Fibroblast of lung (primary cell): ENCODE data around the gene CD2AP. TPM values are rescaled to one million over a fixed set of nuclear protein-coding genes. Genes with fewer than 3 reads are reported as not detected.

Experiments
- DNase-seq, 2 donors: peaks; one replicate each; pipeline versions ENCODE4 v3.0.0 to v3.0.0-alpha.2; 2010; ENCODE audit warnings: low read depth in 2 of 2
- H2AFZ ChIP-seq: 2 replicates; pipeline ENCODE4 v1.5.1; 2012; ENCODE audit warnings: low read length, control low read depth, inconsistent platforms
- H3K27ac ChIP-seq: 2 replicates; pipeline ENCODE4 v1.5.1; 2011; ENCODE audit warnings: low read length, control low read depth; ENCODE audit not compliant: insufficient read depth
- H3K27me3 ChIP-seq: 2 replicates; pipeline ENCODE4 v1.5.1; 2011; ENCODE audit warnings: mild to moderate bottlenecking, low read length; ENCODE audit not compliant: control insufficient read depth, insufficient read depth
- H3K36me3 ChIP-seq: 2 replicates; pipeline ENCODE4 v1.5.1; 2011; ENCODE audit warnings: low read length; ENCODE audit not compliant: control insufficient read depth, insufficient read depth
- H3K4me1 ChIP-seq: 2 replicates; pipeline ENCODE4 v1.5.1; 2011; ENCODE audit warnings: low read length; ENCODE audit not compliant: control insufficient read depth, insufficient read depth; ENCODE audit errors: extremely low read depth
- H3K4me2 ChIP-seq: 2 replicates; pipeline ENCODE4 v1.5.1; 2011; ENCODE audit warnings: low read length, control low read depth; ENCODE audit not compliant: insufficient read depth; ENCODE audit errors: extremely low read depth
- H3K4me3 ChIP-seq, 4 experiments: fragments of 200-600 bp in 1 of 4; sonication (generic) in 1 of 4; replicated peaks in 1 of 4; 2 replicates each; pipeline ENCODE4 v1.5.1; 2011 to 2016; ENCODE audit warnings: low read length in 4 of 4, low read depth in 3 of 4, mild to moderate bottlenecking in 3 of 4, control low read depth in 2 of 4, inconsistent platforms in 1 of 4, mixed read lengths in 1 of 4; ENCODE audit not compliant: insufficient read depth in 1 of 4; ENCODE audit errors: control extremely low read depth in 1 of 4
- H3K79me2 ChIP-seq: 2 replicates; pipeline ENCODE4 v1.5.1; 2012; ENCODE audit warnings: mild to moderate bottlenecking, low read length, inconsistent platforms; ENCODE audit not compliant: control insufficient read depth, insufficient read depth
- H3K9ac ChIP-seq: 2 replicates; pipeline ENCODE4 v1.5.1; 2011; ENCODE audit warnings: mild to moderate bottlenecking, low read length, control low read depth; ENCODE audit not compliant: insufficient read depth
- H3K9me3 ChIP-seq: 2 replicates; pipeline ENCODE4 v1.5.1; 2012; ENCODE audit warnings: low read depth, low read length; ENCODE audit not compliant: control insufficient read depth, insufficient read depth
- H4K20me1 ChIP-seq: 2 replicates; pipeline ENCODE4 v1.5.1; 2011; ENCODE audit warnings: low read length; ENCODE audit not compliant: control insufficient read depth, insufficient read depth; ENCODE audit errors: extremely low read depth
- CTCF ChIP-seq, 2 donors: IDR thresholded peaks in 1 of 2; conservative IDR thresholded peaks in 1 of 2; 1 replicate in 1 of 2; 2 replicates in 1 of 2; pipeline ENCODE4 v1.5.1; 2011 to 2012; ENCODE audit warnings: low read length in 2 of 2, control low read depth in 1 of 2, inconsistent platforms in 1 of 2, low read depth in 1 of 2, mild to moderate bottlenecking in 1 of 2
- EZH2 ChIP-seq: IDR thresholded peaks from 2 replicates; pipeline ENCODE4 v1.5.1; 2012; ENCODE audit warnings: low read length, control low read depth, mild to moderate bottlenecking; ENCODE audit errors: missing control alignments
- polyA plus RNA-seq, 2 donors: library from polyadenylated mRNA; depleted of rRNA in 1 of 2; stranded (reverse) in 1 of 2; unstranded in 1 of 2; fragments of >200 nt; gene quantifications; 2 replicates each; pipeline ENCODE4 v1.2.1, GENCODE V29; 2011 to 2012; ENCODE audit warnings: missing spikeins in 1 of 2
- total RNA-seq: library from RNA; depleted of rRNA; stranded (reverse); fragments of >200 nt; gene quantifications from 2 replicates; pipeline ENCODE4 v1.2.1, GENCODE V29; 2014

Gene CD2AP
- total and polyA plus RNA-seq, 2 donors (not counting 1 experiment from before 2014, with no cell fraction given): 15.7 to 17.2 TPM

DNA sequence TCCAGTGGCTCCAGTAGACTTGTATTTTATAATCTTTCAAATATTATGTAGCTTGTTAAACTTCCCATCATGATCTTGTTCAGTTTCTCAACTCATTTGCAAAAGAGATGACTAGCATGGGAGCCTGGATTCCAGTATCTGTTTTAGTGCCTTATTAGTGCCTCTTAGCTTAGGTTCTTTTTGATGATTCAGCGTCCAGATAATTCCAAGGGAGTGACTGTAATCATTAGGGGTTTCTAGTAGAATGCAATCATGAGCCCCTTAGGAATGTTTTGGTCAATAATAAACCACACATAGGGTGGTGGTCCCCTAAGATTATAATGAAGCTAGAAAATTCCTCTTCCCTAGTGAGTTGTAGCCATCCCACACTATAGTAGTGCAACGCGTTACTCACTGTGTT is 7.0 kb downstream of the CD2AP start:
- H4K20me1 ChIP-seq: no peaks in the 10 kb centered on the region
- TF ChIP-seq EZH2: no peak
- no peak for TF ChIP-seq CTCF (conservative IDR thresholded peaks at IDR 0.05 in 1 of 2, IDR thresholded peaks at IDR 0.05 in 1 of 2; ENCODE audit: low read depth in 1 of 2, low read length in 2 of 2)
- H3K79me2 ChIP-seq: peaks cover 75% of the 10 kb centered on the region
- peak overlapping the region; percentile 10 for H3K27ac ChIP-seq
- no peak overlapping the region for H2AFZ ChIP-seq
- no peaks in the 10 kb centered on the region for H3K36me3 ChIP-seq
- DNase-seq: peak; percentile 77 to 97
- H3K4me3 ChIP-seq: no peak overlapping the region
- no peak overlapping the region for H3K9ac ChIP-seq
- no peak overlapping the region for H3K4me2 ChIP-seq
- no peaks in the 10 kb centered on the region for H3K4me1 ChIP-seq
- H3K27me3 ChIP-seq: no peaks in the 10 kb centered on the region
- no peaks in the 10 kb centered on the region for H3K9me3 ChIP-seq

- no peak overlapping the region for H3K4me2 ChIP-seq
- no peak for DNase-seq
- TF ChIP-seq CTCF (conservative IDR thresholded peaks at IDR 0.05 in 1 of 2, IDR thresholded peaks at IDR 0.05 in 1 of 2; ENCODE audit: low read depth in 1 of 2, low read length in 2 of 2): no peak
- no peak for TF ChIP-seq EZH2
- H3K79me2 ChIP-seq: peaks cover 73% of the 10 kb centered on the region
- H2AFZ ChIP-seq: no peak overlapping the region
- H3K27ac ChIP-seq: peak overlapping the region; percentile 10
- no peaks in the 10 kb centered on the region for H3K4me1 ChIP-seq
- no peak overlapping the region for H3K4me3 ChIP-seq
- H3K9ac ChIP-seq: no peak overlapping the region
- H3K36me3 ChIP-seq: no peaks in the 10 kb centered on the region
- H3K27me3 ChIP-seq: no peaks in the 10 kb centered on the region
- no peaks in the 10 kb centered on the region for H4K20me1 ChIP-seq
- H3K9me3 ChIP-seq: no peaks in the 10 kb centered on the region
Measured at GRCh38 chr6:47485083-47485482, 7.5 kb downstream of the CD2AP start.

- Histone ChIP-seq H3K4me3 (no peak overlapping the region), H3K4me2 (no peak overlapping the region), H3K36me3 (no peaks in the 10 kb centered on the region), H3K79me2 (peaks cover 69% of the 10 kb centered on the region), H3K9ac (no peak overlapping the region), H3K9me3 (no peaks in the 10 kb centered on the region), H3K27me3 (no peaks in the 10 kb centered on the region), H4K20me1 (no peaks in the 10 kb centered on the region), H2AFZ (no peak overlapping the region), H3K27ac (no peak overlapping the region), H3K4me1 (no peaks in the 10 kb centered on the region)
- TF ChIP-seq CTCF (conservative IDR thresholded peaks at IDR 0.05 in 1 of 2, IDR thresholded peaks at IDR 0.05 in 1 of 2; ENCODE audit: low read depth in 1 of 2, low read length in 2 of 2): no peak
- TF ChIP-seq EZH2: no peak
- DNase-seq: no peak
Measured at GRCh38 chr6:47485491-47486135, 8.0 kb downstream of the CD2AP start.
